CD4-positive, alpha-beta T cell treated with Interleukin-21 for 1 hour (primary cell): ENCODE measurements around the gene RP9.
"Not testable (repeated sequence)": the region's sequence is repeated elsewhere in the genome, so short reads cannot be mapped to it uniquely, and the experiment has no call there.

Experiments used
- DNase-seq: peaks from one replicate; pipeline ENCODE4 v3.0.0-alpha.2; 2020

Gene RP9

GRCh38 chr7:33100770-33101169, 8.4 kb downstream of the RP9 start:
- DNase-seq: no peak

GRCh38 chr7:33099154-33099940, 9.9 kb downstream of the RP9 start:
- no peak for DNase-seq

GRCh38 chr7:33094745-33095275, 14.4 kb downstream of the RP9 start:
- DNase-seq: not testable (repeated sequence)

GRCh38 chr7:33093266-33093665, 15.9 kb downstream of the RP9 start:
- no peak for DNase-seq

GRCh38 chr7:33091641-33092191, 17.5 kb downstream of the RP9 start:
- no peak for DNase-seq

- no peak for DNase-seq
Observed at GRCh38 chr7:33091111-33091531, 18.1 kb downstream of the RP9 start.

GRCh38 chr7:33089142-33089541, 20.1 kb downstream of the RP9 start:
- DNase-seq: no peak

- DNase-seq: no peak
Observed at GRCh38 chr7:33087858-33088257, 21.3 kb downstream of the RP9 start.

- DNase-seq: no peak
Observed at GRCh38 chr7:33087356-33087755, 21.8 kb downstream of the RP9 start.

- DNase-seq: no peak
Observed at GRCh38 chr7:33079763-33080690, 29.2 kb downstream of the RP9 start.

- DNase-seq: no peak
Observed at GRCh38 chr7:33079096-33079495, 30.1 kb downstream of the RP9 start.

- DNase-seq: peak; percentile 5
Observed at GRCh38 chr7:33076737-33077136, 32.5 kb downstream of the RP9 start.

GRCh38 chr7:33075818-33076518, 33.2 kb downstream of the RP9 start:
- no peak for DNase-seq

- DNase-seq: no peak
Observed at GRCh38 chr7:33073243-33073642, 36.0 kb downstream of the RP9 start.

- DNase-seq: no peak
Observed at GRCh38 chr7:33072471-33072870, 36.7 kb downstream of the RP9 start.

- no peak for DNase-seq
Observed at GRCh38 chr7:33070831-33071230, 38.4 kb downstream of the RP9 start.

- no peak for DNase-seq
Observed at GRCh38 chr7:33070277-33070676, 38.9 kb downstream of the RP9 start.

GRCh38 chr7:33067921-33068320, 41.3 kb downstream of the RP9 start:
- DNase-seq: no peak

- no peak for DNase-seq
Observed at GRCh38 chr7:33066771-33067170, 42.4 kb downstream of the RP9 start.

- DNase-seq: no peak
Observed at GRCh38 chr7:33065981-33066380, 43.2 kb downstream of the RP9 start.

- DNase-seq: peak; percentile 94
Observed at GRCh38 chr7:33062782-33063443, 46.3 kb downstream of the RP9 start.
